ENCODE results near the gene WWOX. TPM values are rescaled to one million over a fixed set of nuclear protein-coding genes. Genes with fewer than 3 reads are reported as not detected.

Gene WWOX
- total RNA-seq, 1 donor from 2014 or later, result 11.2 TPM

- no peak for ATAC-seq
These were observed 714.3 kb downstream of the WWOX start for GRCh38 chr16:78813661-78814311.

DNA sequence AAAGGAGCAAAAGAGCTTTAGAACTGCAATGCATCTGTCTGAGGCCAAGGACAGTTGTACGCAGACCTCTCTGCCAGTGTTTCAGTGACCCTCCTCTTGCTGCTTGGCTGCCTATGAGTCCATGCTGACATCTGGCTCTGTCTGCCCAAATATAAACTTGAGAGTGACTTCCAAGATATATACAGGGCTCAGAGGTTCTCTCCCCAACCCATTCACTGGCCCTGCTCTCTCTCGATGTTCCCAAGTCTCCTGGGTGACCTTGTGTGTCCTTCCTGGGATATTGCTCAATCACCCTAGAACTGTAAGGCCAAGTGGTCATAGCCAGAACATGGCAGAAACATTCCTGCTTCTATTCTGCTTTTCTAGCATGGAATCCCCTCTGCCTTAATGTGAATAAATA lies 716.3 kb downstream of the WWOX start:
- no peak for ATAC-seq

DNA sequence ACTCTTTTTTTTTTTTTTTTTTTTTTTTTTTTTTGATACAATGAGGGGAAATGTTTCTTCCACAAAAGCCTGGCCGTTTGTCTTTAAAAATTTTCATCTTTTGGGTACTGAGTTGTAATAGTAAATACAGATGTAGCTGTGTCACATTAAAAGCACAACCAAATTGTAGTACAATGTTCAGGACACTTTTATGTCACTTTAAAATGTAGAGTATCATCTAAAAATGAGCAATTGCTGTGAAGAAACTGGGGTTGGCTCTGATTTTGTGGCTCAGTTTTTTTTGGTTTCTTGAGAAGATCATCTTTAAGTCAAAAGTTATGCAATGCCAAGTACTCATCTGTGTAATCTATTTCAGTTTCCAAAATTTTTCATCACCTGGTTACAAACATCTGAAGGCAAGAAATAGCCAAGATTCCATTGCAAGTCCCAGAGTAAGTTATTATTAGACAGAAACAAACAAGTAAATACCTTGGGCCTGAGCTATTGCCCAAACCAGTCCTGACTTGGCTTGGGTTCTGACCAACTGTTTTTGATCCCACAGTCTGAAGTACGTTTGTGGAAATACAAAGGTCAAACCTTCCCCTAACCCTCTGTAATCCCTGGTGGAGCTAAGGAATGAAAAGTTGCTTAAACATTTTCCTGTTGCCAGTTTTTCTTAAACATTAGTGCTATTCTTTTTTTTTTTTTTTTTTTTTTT lies 717.2 kb downstream of the WWOX start:
- ATAC-seq, result no peak

- ATAC-seq, result no peak
These were observed 717.8 kb downstream of the WWOX start for GRCh38 chr16:78817200-78817739.

DNA sequence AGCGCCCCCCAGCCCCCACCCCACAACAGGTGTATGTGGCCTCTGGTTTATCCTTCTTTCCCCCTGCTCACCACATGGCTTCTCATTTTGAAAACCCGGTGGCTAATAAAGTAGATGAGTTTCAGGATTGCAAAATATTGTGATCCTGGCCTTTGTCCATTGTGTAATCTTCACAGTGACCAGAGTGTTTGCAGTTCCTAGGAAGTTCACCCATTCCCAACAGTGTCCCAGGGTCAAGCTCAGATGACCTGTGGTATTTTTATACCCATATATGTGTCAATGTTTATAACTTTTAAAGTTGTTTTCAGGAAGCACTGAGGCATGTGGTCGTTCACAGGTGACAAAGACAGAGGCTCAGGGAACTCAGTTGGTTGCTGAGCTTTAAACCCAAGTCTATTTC lies 721.9 kb downstream of the WWOX start:
- ATAC-seq, result no peak

GRCh38 chr16:78822509-78822908 lies 723.1 kb downstream of the WWOX start:
- no peak for ATAC-seq

GRCh38 chr16:78823027-78823426 lies 723.6 kb downstream of the WWOX start:
- no peak for ATAC-seq

- ATAC-seq, result no peak
These were observed 729.8 kb downstream of the WWOX start for GRCh38 chr16:78829280-78829679.

- ATAC-seq, result no peak
These were observed 731.1 kb downstream of the WWOX start for GRCh38 chr16:78830599-78830998.

- ATAC-seq, result no peak
These were observed 732.6 kb downstream of the WWOX start for GRCh38 chr16:78832100-78832499.

GRCh38 chr16:78836802-78837491 lies 737.5 kb downstream of the WWOX start:
- no peak for ATAC-seq

DNA sequence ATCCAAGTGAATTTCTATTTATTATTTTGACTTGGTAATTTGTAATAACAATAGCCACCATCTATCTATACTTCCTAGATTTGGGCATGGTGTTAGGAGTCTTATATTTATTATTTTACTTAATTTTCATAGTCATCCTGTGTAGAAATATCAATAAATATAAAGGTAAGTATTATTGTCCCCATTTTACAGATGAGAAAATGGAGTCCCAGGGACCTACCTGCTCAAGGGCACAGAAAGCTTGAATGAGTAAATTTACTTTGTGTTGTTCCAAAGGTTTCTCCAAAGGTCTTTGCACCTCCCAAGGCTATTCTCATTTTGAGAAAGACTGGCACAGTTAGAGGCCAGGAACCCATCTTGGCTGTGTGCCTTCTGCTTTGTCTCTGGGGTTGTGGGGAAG lies 738.3 kb downstream of the WWOX start:
- no peak for ATAC-seq

GRCh38 chr16:78838276-78838675 lies 738.8 kb downstream of the WWOX start:
- no peak for ATAC-seq

DNA sequence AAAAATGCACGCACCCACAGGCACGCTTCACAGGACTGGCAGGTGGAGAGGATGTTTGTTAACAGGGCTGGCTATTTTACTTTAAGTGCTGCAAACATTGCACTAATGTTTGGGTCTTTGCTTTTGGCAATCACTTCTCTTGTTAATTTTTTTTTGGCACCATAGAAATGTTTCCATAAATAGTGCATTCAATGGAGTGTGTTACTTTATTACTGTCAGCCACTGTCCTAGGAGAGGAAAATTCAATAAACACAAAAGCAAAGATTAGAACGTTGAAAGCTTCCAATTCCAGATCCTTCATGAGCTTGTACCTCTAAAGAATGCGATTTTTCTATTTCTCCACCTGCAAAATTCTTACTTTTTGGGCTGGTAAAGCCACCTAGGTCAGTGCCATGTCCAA lies 743.5 kb downstream of the WWOX start:
- ATAC-seq, result no peak

DNA sequence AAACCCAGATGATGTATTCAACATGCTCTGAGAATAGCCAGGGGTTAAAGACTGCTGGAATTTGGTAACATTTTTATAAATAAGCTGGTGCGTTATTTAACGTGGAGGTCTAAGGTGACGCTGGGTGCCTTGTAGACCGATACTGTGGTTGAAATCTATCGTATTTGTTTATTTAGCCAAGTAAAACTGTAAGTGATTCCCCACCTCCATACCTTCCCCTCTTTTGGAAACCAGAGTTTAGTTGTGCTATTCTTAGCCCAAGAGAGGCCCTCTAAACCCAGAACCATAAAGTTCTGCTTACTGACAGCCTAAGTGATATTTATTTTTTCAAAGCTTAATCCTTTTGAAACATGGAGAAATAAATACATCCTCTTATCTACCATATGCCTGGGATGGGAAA lies 744.5 kb downstream of the WWOX start:
- no peak for ATAC-seq

- no peak for ATAC-seq
These were observed 745.2 kb downstream of the WWOX start for GRCh38 chr16:78844682-78845081.

GRCh38 chr16:78851266-78851665 lies 751.8 kb downstream of the WWOX start:
- no peak for ATAC-seq

- ATAC-seq, result no peak
These were observed 752.7 kb downstream of the WWOX start for GRCh38 chr16:78852081-78852635.

DNA sequence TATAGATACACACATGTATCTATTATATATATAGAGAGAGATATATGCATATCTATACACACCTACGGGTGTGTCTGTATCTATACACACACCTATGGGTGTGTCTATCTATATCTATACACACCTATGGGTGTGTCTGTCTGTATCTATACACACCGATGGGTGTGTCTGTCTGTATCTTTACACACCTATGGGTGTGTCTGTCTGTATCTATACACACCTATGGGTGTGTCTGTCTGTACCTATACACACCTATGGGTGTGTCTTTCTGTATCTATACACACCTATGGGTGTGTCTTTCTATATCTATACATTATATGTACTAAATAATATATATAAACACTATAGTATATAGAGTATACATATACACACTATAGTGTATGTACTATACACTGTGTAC lies 762.6 kb downstream of the WWOX start:
- ATAC-seq, result no peak

- no peak for ATAC-seq
These were observed 767.1 kb downstream of the WWOX start for GRCh38 chr16:78866521-78866920.

DNA sequence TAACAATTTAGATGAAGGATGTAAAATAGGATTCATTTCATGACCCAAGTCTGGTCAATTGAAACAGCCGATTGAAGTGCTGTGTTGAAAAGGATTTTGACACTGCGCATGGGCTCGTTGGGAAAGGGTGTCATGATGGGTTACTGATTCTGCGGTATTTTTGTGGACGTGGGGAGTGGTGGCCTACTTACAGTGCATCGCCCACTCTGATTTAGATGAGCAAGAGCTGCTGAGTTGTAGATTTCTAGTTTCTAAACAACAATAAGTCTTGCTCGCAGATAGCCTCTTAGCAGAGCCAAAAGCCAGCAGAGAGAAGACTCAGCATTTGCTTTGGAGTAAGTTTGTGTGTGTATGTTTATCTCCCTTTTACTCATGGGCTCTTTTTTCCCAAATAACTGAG lies 770.0 kb downstream of the WWOX start:
- no peak for ATAC-seq

DNA sequence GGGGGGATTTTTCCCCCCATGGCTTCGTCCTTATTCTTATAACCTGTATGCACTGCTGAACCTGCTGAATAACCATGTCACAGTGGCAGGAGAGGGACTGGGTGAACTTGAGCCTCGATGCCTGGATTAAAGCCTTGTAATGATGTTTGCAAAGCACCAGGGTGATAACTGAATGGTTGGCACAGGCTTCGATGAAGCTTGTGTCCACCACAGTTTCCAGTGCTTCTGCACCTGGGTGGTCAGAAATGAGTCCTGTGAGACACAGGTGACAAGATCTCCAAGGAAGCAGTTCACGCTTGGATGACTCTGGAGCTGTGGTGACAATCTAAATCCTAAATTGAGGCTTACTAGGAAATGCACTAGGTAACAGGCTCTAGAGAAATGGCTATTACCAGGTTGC lies 771.8 kb downstream of the WWOX start:
- ATAC-seq, result no peak

GRCh38 chr16:78876671-78877070 lies 777.2 kb downstream of the WWOX start:
- no peak for ATAC-seq
